HepG2 (cell line): ENCODE data around the gene LUM. TPM values are rescaled to one million over a fixed set of nuclear protein-coding genes. Genes with fewer than 3 reads are reported as not detected.

Experiments used
- ATAC-seq: fragments of 200-7000 bp; cut with Tn5 transposase; 3 replicates; pipeline ENCODE4 v1.9.1; 2020; ENCODE audit warnings: mild to moderate bottlenecking, moderate library complexity
- BruUV-seq: library from RNA; stranded (reverse); fragments of 400-500 nt; replicated peaks from 2 replicates; lab custom pipeline; 2021; lab: Mats Ljungman, UMichigan
- CTCF ChIA-PET: fragments of 300-600 bp; formaldehyde crosslinking; extraction: SDS; loops from one replicate; lab custom pipeline; 2021; ENCODE audit warnings: low total read pairs, inconsistent platforms, low intra/inter-chr PET ratio; lab: Yijun Ruan, JAX
- POLR2A ChIA-PET: fragments of 350-600 bp; sonication (Branson Sonifier 250); formaldehyde crosslinking; loops from one replicate; lab custom pipeline; 2020; ENCODE audit warnings: antibody characterized with exemption, inconsistent platforms; lab: Yijun Ruan, JAX
- DNase-seq: peaks from one replicate; pipeline ENCODE4 v3.0.0-alpha.2; 2015; ENCODE audit warnings: low spot score
- FAIRE-seq: peaks from 3 replicates; lab custom pipeline; 2011; peaks lifted over from hg19 to GRCh38; lab: Jason Lieb, UNC
- H2AFZ ChIP-seq: one replicate; pipeline ENCODE4 v1.6.1; 2011; ENCODE audit warnings: low read length, inconsistent platforms
- H3K27ac ChIP-seq: fragments of 300-600 bp; 3 replicates; pipeline ENCODE4 v1.8.0; 2011; ENCODE audit warnings: mixed run types, mild to moderate bottlenecking, mixed read lengths, low read length, inconsistent platforms; ENCODE audit not compliant: insufficient read depth; ENCODE audit errors: extremely low read length
- H3K27me3 ChIP-seq, 2 experiments: fragments of 200-600 bp in 1 of 2; 2 replicates in 1 of 2; 3 replicates in 1 of 2; pipeline versions ENCODE4 v1.6.0 to v1.8.0; 2011; ENCODE audit warnings: low read length in 2 of 2, mild to moderate bottlenecking in 2 of 2, moderate library complexity in 2 of 2, inconsistent platforms in 1 of 2; ENCODE audit not compliant: insufficient read depth in 2 of 2, control insufficient read depth in 1 of 2
- H3K36me3 ChIP-seq, 2 experiments: fragments of 200-600 bp in 1 of 2; replicated peaks in 1 of 2; 2 replicates in 1 of 2; 3 replicates in 1 of 2; pipeline versions ENCODE4 v1.5.1 to v1.8.0; 2011; ENCODE audit warnings: low read length in 2 of 2, inconsistent platforms in 1 of 2; ENCODE audit not compliant: insufficient read depth in 2 of 2, control insufficient read depth in 1 of 2
- H3K4me1 ChIP-seq: 2 replicates; pipeline ENCODE4 v1.5.1; 2012; ENCODE audit warnings: low read length, inconsistent platforms; ENCODE audit not compliant: insufficient read depth
- H3K4me2 ChIP-seq: 2 replicates; pipeline ENCODE4 v1.6.0; 2011; ENCODE audit warnings: low read depth, low read length, inconsistent platforms
- H3K4me3 ChIP-seq, 3 experiments: fragments of 200-600 bp in 1 of 3; sonication (generic), shearing (Covaris generic) in 1 of 3; replicated peaks in 1 of 3; 2 replicates each; pipeline ENCODE4 v1.5.1; 2011 to 2016; ENCODE audit warnings: low read length in 3 of 3, inconsistent platforms in 2 of 3, low read depth in 2 of 3, mild to moderate bottlenecking in 2 of 3, control low read depth in 1 of 3, mixed read lengths in 1 of 3; ENCODE audit not compliant: insufficient read depth in 1 of 3
- H3K79me2 ChIP-seq: one replicate; pipeline ENCODE4 v1.6.1; 2011; ENCODE audit warnings: low read length, inconsistent platforms; ENCODE audit not compliant: insufficient read depth
- H3K9ac ChIP-seq: 2 replicates; pipeline ENCODE4 v1.6.0; 2011; ENCODE audit warnings: mild to moderate bottlenecking, low read depth, low read length, inconsistent platforms; ENCODE audit not compliant: insufficient read depth
- H3K9me3 ChIP-seq: 2 replicates; pipeline ENCODE4 v1.5.1; 2012; ENCODE audit warnings: mild to moderate bottlenecking, low read length
- H4K20me1 ChIP-seq: 2 replicates; pipeline ENCODE4 v1.6.0; 2011; ENCODE audit warnings: inconsistent platforms, mild to moderate bottlenecking, low read length, moderate library complexity; ENCODE audit not compliant: insufficient read depth
- ATF7-NPFF ChIP-seq: sonication (generic); formaldehyde crosslinking; IDR thresholded peaks from 2 replicates; pipeline ENCODE4 v1.8.1; 2023; ENCODE audit warnings: mild to moderate bottlenecking, low read depth, missing genetic modification reagents, moderate library complexity
- EZH2 ChIP-seq: conservative IDR thresholded peaks from 2 replicates; pipeline ENCODE4 v1.6.1; 2012; ENCODE audit warnings: mild to moderate bottlenecking, low read depth, low read length, moderate library complexity
- MEIS2 ChIP-seq: sonication (generic); formaldehyde crosslinking; IDR thresholded peaks from 2 replicates; pipeline ENCODE4 v1.9.0; 2021; ENCODE audit warnings: mild to moderate bottlenecking, missing genetic modification reagents
- RAD21 ChIP-seq: fragments of 450-650 bp; formaldehyde crosslinking; IDR thresholded peaks from 2 replicates; pipeline ENCODE4 v1.5.0; 2020; ENCODE audit warnings: mild to moderate bottlenecking
- RFX5 ChIP-seq: IDR thresholded peaks from 2 replicates; pipeline ENCODE4 v1.6.1; 2011; ENCODE audit warnings: low read depth, low read length, improper control_type of control experiment
- SOX6 ChIP-seq, 2 experiments: fragments of 450-650 bp in 1 of 2; sonication (generic) in 1 of 2; formaldehyde crosslinking in 1 of 2; IDR thresholded peaks; 2 replicates each; pipeline versions ENCODE4 v1.4.0 to v1.6.1; 2017 to 2020; ENCODE audit warnings: antibody characterized with exemption in 1 of 2, mild to moderate bottlenecking in 1 of 2, missing genetic modification reagents in 1 of 2
- TMF1 ChIP-seq: sonication (generic); formaldehyde crosslinking; IDR thresholded peaks from 2 replicates; pipeline ENCODE4 v1.8.1; 2022; ENCODE audit warnings: low read depth, missing genetic modification reagents
- ZNF124 ChIP-seq: sonication (generic); formaldehyde crosslinking; IDR thresholded peaks from 2 replicates; pipeline ENCODE4 v1.4.0; 2020; ENCODE audit warnings: missing genetic modification reagents
- ZNF564 ChIP-seq: sonication (generic); formaldehyde crosslinking; IDR thresholded peaks from 2 replicates; pipeline ENCODE4 v1.8.1; 2023; ENCODE audit warnings: mild to moderate bottlenecking, missing genetic modification reagents
- WGBS: methylation state at CpG from one replicate; pipeline ENCODE4 v1.1.6; 2017; ENCODE audit warnings: low lambda C conversion rate; 5-methylcytosine and 5-hydroxymethylcytosine counted together
- in situ Hi-C: cut with HindIII; loops from 2 replicates; pipeline ENCODE4 v1.10.0; 2017; ENCODE audit warnings: low pct_unique_long_range_greater_than_20kb; ENCODE audit not compliant: extremely low pct_ligation_motif_present
- intact Hi-C: fragments of 100-400 bp; cut with micrococcal nuclease; formaldehyde crosslinking; loops from one replicate; pipeline ENCODE4 v1.10.0; 2022; ENCODE audit not compliant: unreplicated experiment
- polyA plus RNA-seq, 8 experiments: library from polyadenylated mRNA; depleted of rRNA in 3 of 8; stranded (reverse) in 7 of 8; unstranded in 1 of 8; fragments of >200 nt; fragmentation: Illumina TruSeq in 4 of 8; extraction: Trizol in 4 of 8; gene quantifications; 2 replicates each; pipeline versions ENCODE4 v1.2.1 to v1.2.3, GENCODE V29; 2011 to 2016; ENCODE audit warnings: low read depth in 4 of 8, missing spikeins in 1 of 8, mixed read lengths in 1 of 8; ENCODE audit not compliant: insufficient read depth in 1 of 8
- total RNA-seq, 5 experiments: library from RNA; depleted of rRNA; stranded (reverse); fragments of >200 nt; fragmentation: Illumina TruSeq; extraction: Trizol; gene quantifications; 2 replicates each; pipeline ENCODE4 v1.2.3, GENCODE V29; 2016; ENCODE audit warnings: low read depth in 1 of 5

The LUM gene
- total and polyA plus RNA-seq, 2 of the 13 experiments (the other 11 are each of a cell fraction or from before 2014, with no cell fraction given), result not detected

- TF ChIP-seq EZH2, result no peak
Observed at GRCh38 chr12:91106283-91106682, 5.0 kb downstream of the LUM start (continued).

GRCh38 chr12:91105807-91106206 is 5.5 kb downstream of the LUM start:
- Histone ChIP-seq H3K9ac (no peak overlapping the region), H3K4me3 (no peak overlapping the region), H3K4me2 (no peak overlapping the region), H3K9me3 (no peaks in the 10 kb centered on the region), H3K4me1 (no peaks in the 10 kb centered on the region), H4K20me1 (no peaks in the 10 kb centered on the region), H2AFZ (no peak overlapping the region), H3K36me3 (no peaks in the 10 kb centered on the region), H3K27ac (no peak overlapping the region), H3K27me3 (no peaks in the 10 kb centered on the region), H3K79me2 (no peaks in the 10 kb centered on the region)
- intact Hi-C loops, result no loop called here
- BruUV-seq, result no TSS peak
- in situ Hi-C loops, result loop anchor here (10.0 kb wide), 1 partner anchor 121 kb away; no protein-coding TSS in a partner anchor
- DNase-seq (no peak), ATAC-seq (no peak), FAIRE-seq (no peak)
- 42% methylated on average over 5 of the region's 5 CpGs for WGBS
- CTCF ChIA-PET, result no interaction called here
- POLR2A ChIA-PET, result no interaction called here
- TF ChIP-seq RFX5 (no peak), MEIS2 (CRISPR knock-in tag) (no peak), ATF7-NPFF (CRISPR knock-in tag) (no peak), TMF1 (CRISPR knock-in tag) (no peak), SOX6 (IDR thresholded peaks at IDR 0.05) (no peak), SOX6 (CRISPR knock-in tag; IDR thresholded peaks at IDR 0.05) (no peak), RAD21 (no peak), ZNF564 (CRISPR knock-in tag) (no peak), ZNF124 (no peak)
